Common myeloid progenitor, CD34-positive (primary cell): Measurements from ENCODE around the gene TRIM44.
"Not testable (repeated sequence)": the region's sequence is repeated elsewhere in the genome, so short reads cannot be mapped to it uniquely, and the experiment has no call there.

Source experiments
- CTCF ChIA-PET: fragments of 350-600 bp; sonication (Branson Sonifier 250); formaldehyde crosslinking; loops from one replicate; lab custom pipeline; 2021; ENCODE audit warnings: antibody characterized with exemption; lab: Charles Lee
- POLR2A ChIA-PET: fragments of 350-600 bp; sonication (Branson Sonifier 250); formaldehyde crosslinking; loops from one replicate; lab custom pipeline; 2021; ENCODE audit warnings: antibody characterized with exemption; lab: Charles Lee
- DNase-seq, 3 donors: peaks; one replicate each; pipeline versions ENCODE4 v3.0.0 to v3.0.0-alpha.2; 2013
- H3K27ac ChIP-seq, 2 experiments: 1 replicate in 1 of 2; 2 replicates in 1 of 2; pipeline ENCODE4 v1.7.0; 2013; ENCODE audit warnings: inconsistent platforms in 2 of 2, low read length in 2 of 2, mild to moderate bottlenecking in 2 of 2, low read depth in 1 of 2, moderate library complexity in 1 of 2; ENCODE audit not compliant: severe bottlenecking in 2 of 2, insufficient read depth in 1 of 2, poor library complexity in 1 of 2
- H3K27me3 ChIP-seq, 5 experiments: replicated peaks in 2 of 5; 1 replicate in 3 of 5; 2 replicates in 2 of 5; pipeline versions ENCODE4 v1.6.1 to v1.7.0; 2013; ENCODE audit warnings: low read length in 4 of 5, mild to moderate bottlenecking in 2 of 5, moderate library complexity in 2 of 5, inconsistent platforms in 1 of 5; ENCODE audit not compliant: insufficient read depth in 5 of 5, control insufficient read depth in 4 of 5
- H3K36me3 ChIP-seq, 4 experiments: 1 replicate in 2 of 4; 2 replicates in 2 of 4; pipeline versions ENCODE4 v1.6.1 to v1.7.0; 2013; ENCODE audit warnings: low read length in 3 of 4, control low read depth in 1 of 4, mild to moderate bottlenecking in 1 of 4; ENCODE audit not compliant: control insufficient read depth in 4 of 4, insufficient read depth in 4 of 4
- H3K4me1 ChIP-seq, 4 experiments: 1 replicate in 3 of 4; 2 replicates in 1 of 4; pipeline versions ENCODE4 v1.6.1 to v1.7.1; 2013; ENCODE audit warnings: low read length in 3 of 4, mild to moderate bottlenecking in 3 of 4, control low read depth in 1 of 4, inconsistent platforms in 1 of 4, moderate library complexity in 1 of 4; ENCODE audit not compliant: control insufficient read depth in 4 of 4, insufficient read depth in 4 of 4; ENCODE audit errors: control extremely low read depth in 1 of 4
- H3K4me3 ChIP-seq, 7 experiments: 1 replicate in 4 of 7; 2 replicates in 3 of 7; pipeline versions ENCODE4 v1.5.1 to v1.7.0; 2013; ENCODE audit warnings: mild to moderate bottlenecking in 7 of 7, low read length in 6 of 7, moderate library complexity in 6 of 7, inconsistent platforms in 2 of 7, low read depth in 2 of 7, control low read depth in 1 of 7; ENCODE audit not compliant: insufficient read depth in 4 of 7, control insufficient read depth in 1 of 7; ENCODE audit errors: extremely low read depth in 1 of 7
- H3K9me3 ChIP-seq, 5 experiments: 1 replicate in 4 of 5; 2 replicates in 1 of 5; pipeline versions ENCODE4 v1.6.1 to v1.7.1; 2013; ENCODE audit warnings: low read length in 4 of 5, mild to moderate bottlenecking in 2 of 5, inconsistent platforms in 1 of 5, low read depth in 1 of 5, moderate library complexity in 1 of 5; ENCODE audit not compliant: control insufficient read depth in 4 of 5, insufficient read depth in 2 of 5; ENCODE audit errors: control extremely low read depth in 1 of 5
- WGBS: methylation state at CpG from one replicate; pipeline ENCODE4 v1.1.5; 2013; ENCODE audit not compliant: insufficient coverage; 5-methylcytosine and 5-hydroxymethylcytosine counted together

Gene TRIM44

GRCh38 chr11:35711924-35712323 lies 49.3 kb downstream of the TRIM44 start:
- POLR2A ChIA-PET = no interaction called here
- Histone ChIP-seq H3K27me3 (no peaks in the 10 kb centered on the region), H3K27ac (no peak overlapping the region), H3K4me1 (no peaks in the 10 kb centered on the region), H3K9me3 (peaks cover 0 to 12% (median 4%) of the 10 kb centered on the region in 5 experiments), H3K4me3 (no peak overlapping the region), H3K36me3 (peaks cover 0 to 4% (median 2%) of the 10 kb centered on the region in 4 experiments)
- DNase-seq = no peak
- CTCF ChIA-PET = no interaction called here

DNA sequence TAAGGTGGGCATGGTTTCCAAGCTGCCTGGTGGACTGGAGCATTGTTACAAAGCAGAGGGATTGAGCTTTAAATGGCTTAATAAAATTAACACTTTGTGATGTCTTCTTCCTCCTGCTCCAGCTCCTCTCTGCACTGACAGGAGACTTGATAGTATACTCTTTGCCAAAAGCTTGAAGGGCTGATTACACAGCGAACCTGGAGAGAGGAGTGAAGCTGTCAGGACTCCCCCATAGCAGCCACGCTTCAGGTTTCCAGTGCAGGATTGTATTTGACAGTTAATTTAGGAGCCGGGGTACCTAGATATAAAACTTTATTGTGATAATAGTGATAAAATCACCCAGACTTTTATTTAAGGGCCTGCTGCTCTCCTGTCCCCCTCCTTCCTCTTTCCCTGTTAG lies 50.0 kb downstream of the TRIM44 start:
- POLR2A ChIA-PET = no interaction called here

GRCh38 chr11:35714882-35715627 lies 52.5 kb downstream of the TRIM44 start:
- Histone ChIP-seq H3K4me3 (no peak overlapping the region), H3K27ac (no peak overlapping the region), H3K36me3 (peaks cover 0 to 4% (median 2%) of the 10 kb centered on the region in 4 experiments), H3K9me3 (peaks cover 0 to 12% (median 4%) of the 10 kb centered on the region in 5 experiments), H3K27me3 (no peaks in the 10 kb centered on the region), H3K4me1 (no peaks in the 10 kb centered on the region)
- POLR2A ChIA-PET = no interaction called here
- CTCF ChIA-PET = no interaction called here
- DNase-seq = no peak
- 94% methylated on average over 3 of the region's 3 CpGs for WGBS

More for the DNA sequence above, 50.0 kb downstream of the TRIM44 start:
- peaks cover 0 to 4% (median 2%) of the 10 kb centered on the region in 4 experiments for H3K36me3 ChIP-seq
- peaks cover 0 to 12% (median 4%) of the 10 kb centered on the region in 5 experiments for H3K9me3 ChIP-seq
- no peak overlapping the region for H3K4me3 ChIP-seq
- H3K27me3 ChIP-seq = no peaks in the 10 kb centered on the region
- no peak overlapping the region for H3K27ac ChIP-seq
- no peak for DNase-seq
- CTCF ChIA-PET = interaction anchor here (1.3 kb wide), 1 partner anchor 63 kb away, joined by 3 read pairs; no protein-coding TSS in a partner anchor
- WGBS = 90% methylated on average over 2 of the region's 3 CpGs
- H3K4me1 ChIP-seq = no peaks in the 10 kb centered on the region

- 54% methylated on average over 1 of the region's 2 CpGs for WGBS
- H3K36me3 ChIP-seq, CTCF ChIA-PET, H3K27me3 ChIP-seq, H3K27ac ChIP-seq, DNase-seq, H3K4me1 ChIP-seq, H3K4me3 ChIP-seq, POLR2A ChIA-PET: not testable (repeated sequence)
- peaks cover 0 to 12% (median 4%) of the 10 kb centered on the region in 5 experiments for H3K9me3 ChIP-seq
These were observed 53.1 kb downstream of the TRIM44 start for GRCh38 chr11:35715677-35716076.

GRCh38 chr11:35717043-35717442 lies 54.5 kb downstream of the TRIM44 start:
- ChIA-PET CTCF (no interaction called here), POLR2A (no interaction called here)
- no peak overlapping the region for H3K4me3 ChIP-seq
- no peaks in the 10 kb centered on the region for H3K27me3 ChIP-seq
- peaks cover 0 to 12% (median 4%) of the 10 kb centered on the region in 5 experiments for H3K9me3 ChIP-seq
- no peak overlapping the region for H3K27ac ChIP-seq
- peaks cover 0 to 5% (median 0%) of the 10 kb centered on the region in 4 experiments for H3K4me1 ChIP-seq
- 100% methylated on average over 2 of the region's 2 CpGs for WGBS
- DNase-seq = no peak
- peaks cover 0 to 4% (median 2%) of the 10 kb centered on the region in 4 experiments for H3K36me3 ChIP-seq

- no peaks in the 10 kb centered on the region for H3K27me3 ChIP-seq
- 100% methylated on average over 2 of the region's 2 CpGs for WGBS
- ChIA-PET POLR2A (no interaction called here), CTCF (no interaction called here)
- H3K4me1 ChIP-seq = peaks cover 0 to 7% (median 0%) of the 10 kb centered on the region in 4 experiments
- H3K4me3 ChIP-seq = no peak overlapping the region
- peaks cover 0 to 4% (median 2%) of the 10 kb centered on the region in 4 experiments for H3K36me3 ChIP-seq
- peaks cover 0 to 12% (median 4%) of the 10 kb centered on the region in 5 experiments for H3K9me3 ChIP-seq
- H3K27ac ChIP-seq = no peak overlapping the region
- no peak for DNase-seq
These were observed 54.9 kb downstream of the TRIM44 start for GRCh38 chr11:35717520-35717919.

- Histone ChIP-seq H3K27ac (no peak overlapping the region), H3K4me3 (no peak overlapping the region), H3K9me3 (no peaks in the 10 kb centered on the region), H3K27me3 (no peaks in the 10 kb centered on the region), H3K36me3 (peaks cover 0 to 10% (median 4%) of the 10 kb centered on the region in 4 experiments), H3K4me1 (peaks cover 0 to 7% (median 0%) of the 10 kb centered on the region in 4 experiments)
- no peak for DNase-seq
- POLR2A ChIA-PET = no interaction called here
- CTCF ChIA-PET = no interaction called here
- WGBS = no CpG with 5 or more reads among the region's 2 CpGs
These were observed 59.2 kb downstream of the TRIM44 start for GRCh38 chr11:35721651-35722282.
